Mononuclear cell (primary cell): ENCODE measurements around the gene PRDM16. TPM values are rescaled to one million over a fixed set of nuclear protein-coding genes. Genes with fewer than 3 reads are reported as not detected.

Experiments
- H3K27me3 ChIP-seq: 2 replicates; pipeline ENCODE4 v1.6.0; 2011; ENCODE audit warnings: low read length, control low read depth; ENCODE audit not compliant: insufficient read depth
- H3K4me1 ChIP-seq: 2 replicates; pipeline ENCODE4 v1.5.1; 2011; ENCODE audit warnings: mild to moderate bottlenecking, low read length, control low read depth; ENCODE audit not compliant: insufficient read depth
- H3K4me3 ChIP-seq: 2 replicates; pipeline ENCODE4 v1.5.1; 2011; ENCODE audit warnings: mild to moderate bottlenecking, low read length, moderate library complexity
- H3K9me3 ChIP-seq: 2 replicates; pipeline ENCODE4 v1.5.1; 2011; ENCODE audit warnings: low read depth, mild to moderate bottlenecking, control low read depth, low read length
- total RNA-seq: library from RNA; depleted of rRNA; stranded (reverse); fragments of >200 nt; gene quantifications from one replicate; pipeline ENCODE4 v1.2.3, GENCODE V29; 2012

PRDM16 gene
- total RNA-seq, 1 donor: not detected

GRCh38 chr1:3459051-3459908 lies 390.3 kb downstream of the PRDM16 start:
- H3K27me3 ChIP-seq: no peaks in the 10 kb centered on the region

GRCh38 chr1:3459940-3460671 lies 391.1 kb downstream of the PRDM16 start:
- H3K4me3 ChIP-seq: no peak overlapping the region
- H3K27me3 ChIP-seq: no peaks in the 10 kb centered on the region
- H3K4me1 ChIP-seq: peaks cover 1% of the 10 kb centered on the region
- H3K9me3 ChIP-seq: no peaks in the 10 kb centered on the region

More at GRCh38 chr1:3459051-3459908, 390.3 kb downstream of the PRDM16 start:
- no peaks in the 10 kb centered on the region for H3K9me3 ChIP-seq
- no peak overlapping the region for H3K4me3 ChIP-seq
- peaks cover 4% of the 10 kb centered on the region for H3K4me1 ChIP-seq

- Histone ChIP-seq H3K4me3 (no peak overlapping the region), H3K27me3 (no peaks in the 10 kb centered on the region), H3K4me1 (no peaks in the 10 kb centered on the region), H3K9me3 (no peaks in the 10 kb centered on the region)
These were observed 391.7 kb downstream of the PRDM16 start for GRCh38 chr1:3460672-3461131.

- Histone ChIP-seq H3K9me3 (no peaks in the 10 kb centered on the region), H3K4me3 (no peak overlapping the region), H3K4me1 (no peaks in the 10 kb centered on the region), H3K27me3 (no peaks in the 10 kb centered on the region)
These were observed 392.4 kb downstream of the PRDM16 start for GRCh38 chr1:3461238-3461933.

GRCh38 chr1:3461934-3462275 lies 392.9 kb downstream of the PRDM16 start:
- Histone ChIP-seq H3K27me3 (no peaks in the 10 kb centered on the region), H3K4me3 (no peak overlapping the region), H3K9me3 (no peaks in the 10 kb centered on the region), H3K4me1 (no peaks in the 10 kb centered on the region)

- Histone ChIP-seq H3K27me3 (no peaks in the 10 kb centered on the region), H3K4me3 (no peak overlapping the region)
These were observed 393.5 kb downstream of the PRDM16 start for GRCh38 chr1:3462356-3463012.

GRCh38 chr1:3463013-3463385 lies 394.0 kb downstream of the PRDM16 start:
- H3K4me3 ChIP-seq: no peak overlapping the region
- no peaks in the 10 kb centered on the region for H3K4me1 ChIP-seq
- H3K9me3 ChIP-seq: no peaks in the 10 kb centered on the region
- H3K27me3 ChIP-seq: no peaks in the 10 kb centered on the region

More at GRCh38 chr1:3462356-3463012, 393.5 kb downstream of the PRDM16 start:
- H3K4me1 ChIP-seq: no peaks in the 10 kb centered on the region
- no peaks in the 10 kb centered on the region for H3K9me3 ChIP-seq

GRCh38 chr1:3463408-3463863 lies 394.4 kb downstream of the PRDM16 start:
- no peaks in the 10 kb centered on the region for H3K4me1 ChIP-seq
- H3K27me3 ChIP-seq: no peaks in the 10 kb centered on the region
- H3K9me3 ChIP-seq: no peaks in the 10 kb centered on the region
- H3K4me3 ChIP-seq: no peak overlapping the region

- Histone ChIP-seq H3K4me3 (no peak overlapping the region), H3K27me3 (no peaks in the 10 kb centered on the region)
These were observed 395.1 kb downstream of the PRDM16 start for GRCh38 chr1:3463891-3464648.

GRCh38 chr1:3464649-3465025 lies 395.6 kb downstream of the PRDM16 start:
- Histone ChIP-seq H3K9me3 (no peaks in the 10 kb centered on the region), H3K4me1 (no peaks in the 10 kb centered on the region), H3K4me3 (no peak overlapping the region), H3K27me3 (no peaks in the 10 kb centered on the region)

More at GRCh38 chr1:3463891-3464648, 395.1 kb downstream of the PRDM16 start:
- H3K4me1 ChIP-seq: no peaks in the 10 kb centered on the region
- no peaks in the 10 kb centered on the region for H3K9me3 ChIP-seq

GRCh38 chr1:3465091-3465934 lies 396.3 kb downstream of the PRDM16 start:
- no peaks in the 10 kb centered on the region for H3K4me1 ChIP-seq
- no peak overlapping the region for H3K4me3 ChIP-seq
- no peaks in the 10 kb centered on the region for H3K9me3 ChIP-seq
- no peaks in the 10 kb centered on the region for H3K27me3 ChIP-seq

- Histone ChIP-seq H3K27me3 (no peaks in the 10 kb centered on the region), H3K9me3 (no peaks in the 10 kb centered on the region), H3K4me3 (no peak overlapping the region), H3K4me1 (no peaks in the 10 kb centered on the region)
These were observed 396.9 kb downstream of the PRDM16 start for GRCh38 chr1:3465935-3466321.

GRCh38 chr1:3466366-3467075 lies 397.5 kb downstream of the PRDM16 start:
- H3K9me3 ChIP-seq: no peaks in the 10 kb centered on the region
- H3K4me1 ChIP-seq: no peaks in the 10 kb centered on the region
- no peak overlapping the region for H3K4me3 ChIP-seq
- H3K27me3 ChIP-seq: no peaks in the 10 kb centered on the region
